Spinal cord (tissue), 10 donors: ENCODE data around the gene ZNF223. TPM values are rescaled to one million over a fixed set of nuclear protein-coding genes. Genes with fewer than 3 reads are reported as not detected.

Experiments used
- DNase-seq, 6 donors: peaks; one replicate each; pipeline versions ENCODE4 v3.0.0 to v3.0.0-alpha.2; 2013 to 2015; ENCODE audit warnings: low spot score in 6 of 6, low read depth in 4 of 6
- H3K27ac ChIP-seq: one replicate; pipeline ENCODE4 v1.5.1; 2013; ENCODE audit warnings: low read depth, low read length, control low read depth
- H3K27me3 ChIP-seq: one replicate; pipeline ENCODE4 v1.6.1; 2013; ENCODE audit warnings: low read length; ENCODE audit not compliant: control insufficient read depth, insufficient read depth
- H3K36me3 ChIP-seq: one replicate; pipeline ENCODE4 v1.6.1; 2013; ENCODE audit warnings: low read length; ENCODE audit not compliant: control insufficient read depth, insufficient read depth
- H3K4me1 ChIP-seq: one replicate; pipeline ENCODE4 v1.6.1; 2013; ENCODE audit warnings: low read length; ENCODE audit not compliant: control insufficient read depth, insufficient read depth
- H3K4me3 ChIP-seq: one replicate; pipeline ENCODE4 v1.5.1; 2013; ENCODE audit warnings: low read depth, low read length, control low read depth
- H3K9me3 ChIP-seq: one replicate; pipeline ENCODE4 v1.6.1; 2013; ENCODE audit warnings: low read length; ENCODE audit not compliant: control insufficient read depth, insufficient read depth
- WGBS: methylation state at CpG from one replicate; pipeline ENCODE4 v1.1.5; 2013; ENCODE audit warnings: missing lambda C conversion rate; ENCODE audit not compliant: insufficient coverage; 5-methylcytosine and 5-hydroxymethylcytosine counted together
- long read RNA-seq, 4 donors: transcript quantifications; one replicate each; lab custom pipeline, GENCODE V29; 2026
- polyA plus RNA-seq, 2 donors: library from polyadenylated mRNA; unstranded; fragments of 120-200 nt; gene quantifications; one replicate each; pipeline ENCODE4 v1.2.1, GENCODE V29; 2013; ENCODE audit not compliant: insufficient read length in 2 of 2
- total RNA-seq, 2 donors: library from RNA; depleted of rRNA in 1 of 2; stranded (reverse); fragments of 120-200 nt in 1 of 2; fragments of >200 nt in 1 of 2; gene quantifications; one replicate each; pipeline versions ENCODE4 v1.2.3 to v1.2.4, GENCODE V29; 2013 to 2014
- donor health status: healthy.

Gene ZNF223
- total RNA-seq (10 to 100 TPM; 11.1 to 14.4 TPM), polyA plus RNA-seq (10 to 100 TPM in 1 of 2 donors, 1 to 10 TPM in 1; 9.6 to 11.8 TPM)
- long read RNA-seq, donor 1, partial matches to known transcripts: 0 of 6 reads
- long read RNA-seq, donor 1, other reads (novel, unspliced or antisense): 0 of 6 reads
- long read RNA-seq, donor 2, partial matches to known transcripts: 0 of 2 reads
- long read RNA-seq, donor 2, other reads (novel, unspliced or antisense): 0 of 2 reads
- long read RNA-seq, donor 3, partial matches to known transcripts: 0 of 3 reads
- long read RNA-seq, donor 3, other reads (novel, unspliced or antisense): 0 of 3 reads
- long read RNA-seq, donor 4, partial matches to known transcripts: 0 of 2 reads
- long read RNA-seq, donor 4, other reads (novel, unspliced or antisense): 0 of 2 reads

- Histone ChIP-seq H3K27me3 (peaks cover 15% of the 10 kb centered on the region), H3K4me3 (peak within 1 kb of the TSS; percentile 59), H3K9me3 (no peaks in the 10 kb centered on the region), H3K36me3 (peaks cover 7% of the 10 kb centered on the region), H3K27ac (peak within 1 kb of the TSS; percentile 48), H3K4me1 (peaks cover 5% of the 10 kb centered on the region)
- peak; percentile 85 to 99 (median 96) for DNase-seq
- 0% methylated on average over 36 of the region's 38 CpGs for WGBS
Measured at GRCh38 chr19:44051650-44052402, at the start of gene ZNF223. ZNF223 (plus strand) TSS chr19:44052036; CDS start chr19:44055177, 3,141 bp downstream.

- no peak for DNase-seq
- Histone ChIP-seq H3K9me3 (no peaks in the 10 kb centered on the region), H3K27ac (peak overlapping the region; percentile 77), H3K27me3 (no peaks in the 10 kb centered on the region), H3K4me1 (peaks cover 9% of the 10 kb centered on the region), H3K4me3 (peak overlapping the region; percentile 61), H3K36me3 (no peaks in the 10 kb centered on the region)
- 2% methylated on average over 5 of the region's 8 CpGs for WGBS
Measured at GRCh38 chr19:44002212-44002565, 49.6 kb upstream of the ZNF223 start.

GRCh38 chr19:44002566-44003460, 49.0 kb upstream of the ZNF223 start, which contains the start of gene ZNF230:
ZNF230 (plus strand) TSS chr19:44002957; CDS start chr19:44007079, 4,122 bp downstream.
- no peaks in the 10 kb centered on the region for H3K9me3 ChIP-seq
- H3K27ac ChIP-seq: peak within 1 kb of the TSS; percentile 77
- peaks cover 5% of the 10 kb centered on the region for H3K36me3 ChIP-seq
- 0% methylated on average over 39 of the region's 48 CpGs for WGBS
- peak within 1 kb of the TSS; percentile 61 for H3K4me3 ChIP-seq
- H3K27me3 ChIP-seq: no peaks in the 10 kb centered on the region
- peak; percentile 92 to 99 (median 96) for DNase-seq
- H3K4me1 ChIP-seq: peaks cover 9% of the 10 kb centered on the region

- H3K4me3 ChIP-seq: peak overlapping the region; percentile 61
- DNase-seq: peak in 1 of 6 donors; percentile 1
- no peak overlapping the region for H3K27ac ChIP-seq
- H3K9me3 ChIP-seq: no peaks in the 10 kb centered on the region
- H3K27me3 ChIP-seq: no peaks in the 10 kb centered on the region
- WGBS: 0% methylated on average over 3 of the region's 15 CpGs
- H3K4me1 ChIP-seq: peaks cover 9% of the 10 kb centered on the region
- H3K36me3 ChIP-seq: peaks cover 8% of the 10 kb centered on the region
Measured at GRCh38 chr19:44003461-44004009, 48.3 kb upstream of the ZNF223 start.

GRCh38 chr19:44005973-44006372, 45.9 kb upstream of the ZNF223 start:
- peaks cover 9% of the 10 kb centered on the region for H3K4me1 ChIP-seq
- H3K4me3 ChIP-seq: no peak overlapping the region
- H3K9me3 ChIP-seq: peaks cover 10% of the 10 kb centered on the region
- peaks cover 27% of the 10 kb centered on the region for H3K36me3 ChIP-seq
- DNase-seq: no peak
- H3K27ac ChIP-seq: no peak overlapping the region
- no peaks in the 10 kb centered on the region for H3K27me3 ChIP-seq
- WGBS: no CpG with 5 or more reads among the region's 1 CpG

- peaks cover 29% of the 10 kb centered on the region for H3K36me3 ChIP-seq
- 95% methylated on average over 5 of the region's 6 CpGs for WGBS
- peaks cover 7% of the 10 kb centered on the region for H3K4me1 ChIP-seq
- H3K27ac ChIP-seq: no peak overlapping the region
- H3K9me3 ChIP-seq: peaks cover 11% of the 10 kb centered on the region
- no peak overlapping the region for H3K4me3 ChIP-seq
- no peaks in the 10 kb centered on the region for H3K27me3 ChIP-seq
- DNase-seq: no peak
Measured at GRCh38 chr19:44007473-44007872, 44.4 kb upstream of the ZNF223 start.

GRCh38 chr19:44010468-44010867, 41.4 kb upstream of the ZNF223 start:
- H3K4me1 ChIP-seq: no peaks in the 10 kb centered on the region
- DNase-seq: no peak
- no peak overlapping the region for H3K27ac ChIP-seq
- H3K36me3 ChIP-seq: peaks cover 29% of the 10 kb centered on the region
- no peaks in the 10 kb centered on the region for H3K27me3 ChIP-seq
- peaks cover 11% of the 10 kb centered on the region for H3K9me3 ChIP-seq
- no peak overlapping the region for H3K4me3 ChIP-seq
- WGBS: 100% methylated on average over 2 of the region's 5 CpGs

GRCh38 chr19:44019498-44019897, 32.3 kb upstream of the ZNF223 start:
- H3K4me1 ChIP-seq: no peaks in the 10 kb centered on the region
- H3K27ac ChIP-seq: no peak overlapping the region
- WGBS: 40% methylated on average over 1 of the region's 2 CpGs
- no peaks in the 10 kb centered on the region for H3K27me3 ChIP-seq
- no peak overlapping the region for H3K4me3 ChIP-seq
- no peaks in the 10 kb centered on the region for H3K9me3 ChIP-seq
- no peak for DNase-seq
- H3K36me3 ChIP-seq: no peaks in the 10 kb centered on the region

- no peak overlapping the region for H3K27ac ChIP-seq
- DNase-seq: no peak
- peaks cover 3% of the 10 kb centered on the region for H3K4me1 ChIP-seq
- H3K27me3 ChIP-seq: no peaks in the 10 kb centered on the region
- H3K4me3 ChIP-seq: no peak overlapping the region
- no peaks in the 10 kb centered on the region for H3K36me3 ChIP-seq
- no peaks in the 10 kb centered on the region for H3K9me3 ChIP-seq
Measured at GRCh38 chr19:44021221-44021620, 30.6 kb upstream of the ZNF223 start.
